Measurements from ENCODE around the gene PARD6G.

DNA sequence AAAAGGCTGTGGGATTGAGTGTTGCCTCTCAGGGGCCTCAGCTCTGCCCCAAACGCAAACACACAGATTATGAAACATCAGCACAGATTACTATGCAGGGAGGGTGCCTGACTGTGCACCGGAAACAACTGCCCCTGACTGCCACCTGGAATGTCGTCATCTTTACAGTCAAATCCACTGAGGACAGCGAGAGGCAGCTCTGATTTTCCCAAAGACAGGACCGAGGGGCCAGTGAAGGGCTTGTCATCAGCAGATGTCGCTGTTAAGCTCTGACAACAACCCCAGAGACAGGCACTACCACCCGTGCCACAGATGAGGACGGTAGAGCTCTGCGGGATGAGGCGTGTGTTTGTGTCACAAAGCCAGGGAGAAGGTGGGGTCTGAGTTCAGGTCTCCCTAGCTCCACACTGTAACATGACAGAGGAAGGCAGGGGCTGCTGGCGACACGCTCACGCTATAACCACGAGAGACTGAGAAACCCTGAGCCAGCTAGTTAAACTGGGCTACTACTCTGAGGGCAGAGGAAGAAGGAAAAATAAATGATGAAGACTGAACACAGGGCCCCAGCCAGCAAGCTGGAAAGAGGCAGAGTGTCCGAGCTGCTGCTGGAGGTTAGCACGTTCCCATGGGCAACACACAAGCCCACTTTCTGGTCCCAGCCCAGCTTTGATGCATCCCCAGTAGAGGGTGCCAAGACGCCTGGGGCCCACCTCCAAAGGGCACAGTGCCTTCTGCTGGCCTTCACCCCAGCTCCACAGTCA lies 47.0 kb downstream of the PARD6G start:
- no peak for TF ChIP-seq BRCA1 (IDR thresholded peaks at IDR 0.05; ENCODE audit: low read depth, low read length)
- no peak for TF ChIP-seq TEAD4 (IDR thresholded peaks at IDR 0.05; ENCODE audit: low read depth, low read length)
- peak; percentile 19; the same call in 1 of the 2 replicates for TF ChIP-seq CEBPB (IDR thresholded peaks at IDR 0.05; ENCODE audit: low read depth, low read length)
- no peak for TF ChIP-seq CHD2 (IDR thresholded peaks at IDR 0.05; ENCODE audit: low read length)

Measured in H1 (cell line).